Measurements from ENCODE around the gene IFI44.

DNA sequence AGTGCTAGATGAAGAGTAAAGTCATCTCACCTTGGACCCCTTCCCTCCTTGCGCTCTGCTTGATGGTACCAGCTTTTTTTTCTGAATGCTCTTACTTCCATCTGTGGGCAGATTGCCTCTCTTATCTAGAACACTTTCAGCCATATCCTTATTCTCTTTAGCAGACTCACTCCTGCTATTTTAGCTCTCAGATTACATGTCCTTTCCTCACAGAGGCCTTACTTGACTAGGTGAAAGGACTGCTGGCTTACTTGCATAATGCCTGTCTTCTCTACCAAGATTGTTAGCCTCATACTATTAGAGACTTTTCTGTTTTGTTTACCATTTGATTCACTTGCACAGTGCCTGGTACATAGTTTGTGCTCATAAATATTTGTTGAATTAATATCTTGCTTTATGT, 9.3 kb downstream of the IFI44 start:
- TF ChIP-seq, protein P1, sequence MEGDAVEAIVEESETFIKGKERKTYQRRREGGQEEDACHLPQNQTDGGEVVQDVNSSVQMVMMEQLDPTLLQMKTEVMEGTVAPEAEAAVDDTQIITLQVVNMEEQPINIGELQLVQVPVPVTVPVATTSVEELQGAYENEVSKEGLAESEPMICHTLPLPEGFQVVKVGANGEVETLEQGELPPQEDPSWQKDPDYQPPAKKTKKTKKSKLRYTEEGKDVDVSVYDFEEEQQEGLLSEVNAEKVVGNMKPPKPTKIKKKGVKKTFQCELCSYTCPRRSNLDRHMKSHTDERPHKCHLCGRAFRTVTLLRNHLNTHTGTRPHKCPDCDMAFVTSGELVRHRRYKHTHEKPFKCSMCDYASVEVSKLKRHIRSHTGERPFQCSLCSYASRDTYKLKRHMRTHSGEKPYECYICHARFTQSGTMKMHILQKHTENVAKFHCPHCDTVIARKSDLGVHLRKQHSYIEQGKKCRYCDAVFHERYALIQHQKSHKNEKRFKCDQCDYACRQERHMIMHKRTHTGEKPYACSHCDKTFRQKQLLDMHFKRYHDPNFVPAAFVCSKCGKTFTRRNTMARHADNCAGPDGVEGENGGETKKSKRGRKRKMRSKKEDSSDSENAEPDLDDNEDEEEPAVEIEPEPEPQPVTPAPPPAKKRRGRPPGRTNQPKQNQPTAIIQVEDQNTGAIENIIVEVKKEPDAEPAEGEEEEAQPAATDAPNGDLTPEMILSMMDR (IDR thresholded peaks at IDR 0.05), result no peak
- no peak for TF ChIP-seq EZH2 (IDR thresholded peaks at IDR 0.05; ENCODE audit: borderline replicate concordance, insufficient read depth, low read depth, low read length, poor library complexity, severe bottlenecking)
